Parathyroid adenoma (tissue), 2 donors: ENCODE results near the gene ADCK2.

Source experiments
- H2AFZ ChIP-seq: fragments of 300-600 bp; sonication (generic); one replicate; pipeline ENCODE4 v1.7.0; 2017; ENCODE audit warnings: antibody characterized with exemption, mild to moderate bottlenecking
- H3K27ac ChIP-seq: fragments of 300-600 bp; sonication (generic); one replicate; pipeline ENCODE4 v1.7.0; 2017
- H3K27me3 ChIP-seq: fragments of 300-600 bp; sonication (generic); one replicate; pipeline ENCODE4 v1.7.0; 2017; ENCODE audit warnings: low read length; ENCODE audit not compliant: control insufficient read depth, insufficient read depth
- H3K36me3 ChIP-seq: fragments of 300-600 bp; sonication (generic); one replicate; pipeline ENCODE4 v1.7.0; 2017; ENCODE audit warnings: low read length; ENCODE audit not compliant: control insufficient read depth, insufficient read depth
- H3K4me1 ChIP-seq: fragments of 300-600 bp; sonication (generic); one replicate; pipeline ENCODE4 v1.7.0; 2017; ENCODE audit warnings: control low read depth
- H3K4me2 ChIP-seq: fragments of 300-600 bp; sonication (generic); one replicate; pipeline ENCODE4 v1.7.0; 2017; ENCODE audit warnings: low read length
- H3K4me3 ChIP-seq: fragments of 300-600 bp; sonication (generic); one replicate; pipeline ENCODE4 v1.7.0; 2017; ENCODE audit warnings: low read depth, low read length
- H3K79me2 ChIP-seq: fragments of 300-600 bp; sonication (generic); one replicate; pipeline ENCODE4 v1.7.0; 2017; ENCODE audit warnings: control low read depth
- H3K9ac ChIP-seq: fragments of 300-600 bp; sonication (generic); one replicate; pipeline ENCODE4 v1.7.0; 2017; ENCODE audit warnings: mild to moderate bottlenecking
- H3K9me3 ChIP-seq: fragments of 300-600 bp; sonication (generic); one replicate; pipeline ENCODE4 v1.7.0; 2017; ENCODE audit warnings: low read length; ENCODE audit not compliant: control insufficient read depth
- CTCF ChIP-seq: fragments of 300-600 bp; sonication (generic); IDR thresholded peaks from one replicate; pipeline ENCODE4 v1.7.0; 2017; ENCODE audit warnings: antibody characterized with exemption, mild to moderate bottlenecking
- donor health status: primary hyperparathyroidism.

The ADCK2 gene

GRCh38 chr7:140694592-140694991 is 21.8 kb downstream of the ADCK2 start:
- peaks cover 21% of the 10 kb centered on the region for H3K79me2 ChIP-seq
- H3K4me2 ChIP-seq, result no peak overlapping the region
- H3K27ac ChIP-seq, result no peak overlapping the region
- H2AFZ ChIP-seq, result no peak overlapping the region
- TF ChIP-seq CTCF, result no peak
- H3K36me3 ChIP-seq, result no peaks in the 10 kb centered on the region
- no peaks in the 10 kb centered on the region for H3K27me3 ChIP-seq
- peaks cover 11% of the 10 kb centered on the region for H3K4me1 ChIP-seq
- no peak overlapping the region for H3K9ac ChIP-seq
- no peak overlapping the region for H3K4me3 ChIP-seq
- H3K9me3 ChIP-seq, result no peaks in the 10 kb centered on the region

- no peak overlapping the region for H3K4me3 ChIP-seq
- H3K36me3 ChIP-seq, result no peaks in the 10 kb centered on the region
- TF ChIP-seq CTCF, result no peak
- no peak overlapping the region for H3K9ac ChIP-seq
- H3K27me3 ChIP-seq, result no peaks in the 10 kb centered on the region
- H3K79me2 ChIP-seq, result peaks cover 26% of the 10 kb centered on the region
- H3K4me2 ChIP-seq, result no peak overlapping the region
- no peak overlapping the region for H2AFZ ChIP-seq
- peaks cover 11% of the 10 kb centered on the region for H3K4me1 ChIP-seq
- no peaks in the 10 kb centered on the region for H3K9me3 ChIP-seq
- H3K27ac ChIP-seq, result no peak overlapping the region
These were observed 22.6 kb downstream of the ADCK2 start for GRCh38 chr7:140695381-140695780.

- H3K27ac ChIP-seq, result peak overlapping the region; percentile 91
- H3K79me2 ChIP-seq, result peaks cover 26% of the 10 kb centered on the region
- H3K9me3 ChIP-seq, result no peaks in the 10 kb centered on the region
- H3K4me1 ChIP-seq, result peaks cover 11% of the 10 kb centered on the region
- H3K27me3 ChIP-seq, result no peaks in the 10 kb centered on the region
- peak overlapping the region; percentile 86 for H3K4me3 ChIP-seq
- H3K9ac ChIP-seq, result peak overlapping the region; percentile 51
- peak overlapping the region; percentile 87 for H2AFZ ChIP-seq
- H3K4me2 ChIP-seq, result peak overlapping the region; percentile 81
- H3K36me3 ChIP-seq, result no peaks in the 10 kb centered on the region
- TF ChIP-seq CTCF, result no peak
These were observed 23.4 kb downstream of the ADCK2 start for GRCh38 chr7:140696024-140696679.

GRCh38 chr7:140696680-140697446 is 24.1 kb downstream of the ADCK2 start, which contains the start of gene NDUFB2:
TSS of gene NDUFB2 (plus strand) at chr7:140696708. CDS start at chr7:140696745, 37 bp downstream.
- H3K9me3 ChIP-seq, result no peaks in the 10 kb centered on the region

More at GRCh38 chr7:140696680-140697446, 24.1 kb downstream of the ADCK2 start, which contains the start of gene NDUFB2:
- TF ChIP-seq CTCF, result peak; percentile 5
- H3K27ac ChIP-seq, result peak within 1 kb of the TSS; percentile 91
- peaks cover 11% of the 10 kb centered on the region for H3K4me1 ChIP-seq
- peak within 1 kb of the TSS; percentile 81 for H3K4me2 ChIP-seq
- peak within 1 kb of the TSS; percentile 87 for H2AFZ ChIP-seq
- peak within 1 kb of the TSS; percentile 51 for H3K9ac ChIP-seq
- H3K4me3 ChIP-seq, result peak within 1 kb of the TSS; percentile 86
- H3K79me2 ChIP-seq, result peaks cover 26% of the 10 kb centered on the region
- H3K27me3 ChIP-seq, result no peaks in the 10 kb centered on the region
- no peaks in the 10 kb centered on the region for H3K36me3 ChIP-seq
